ENCODE data around the gene TBC1D9. TPM values are rescaled to one million over a fixed set of nuclear protein-coding genes. Genes with fewer than 3 reads are reported as not detected.

The TBC1D9 gene
- total RNA-seq, 1 donor from 2014 or later = 25.5 TPM

DNA sequence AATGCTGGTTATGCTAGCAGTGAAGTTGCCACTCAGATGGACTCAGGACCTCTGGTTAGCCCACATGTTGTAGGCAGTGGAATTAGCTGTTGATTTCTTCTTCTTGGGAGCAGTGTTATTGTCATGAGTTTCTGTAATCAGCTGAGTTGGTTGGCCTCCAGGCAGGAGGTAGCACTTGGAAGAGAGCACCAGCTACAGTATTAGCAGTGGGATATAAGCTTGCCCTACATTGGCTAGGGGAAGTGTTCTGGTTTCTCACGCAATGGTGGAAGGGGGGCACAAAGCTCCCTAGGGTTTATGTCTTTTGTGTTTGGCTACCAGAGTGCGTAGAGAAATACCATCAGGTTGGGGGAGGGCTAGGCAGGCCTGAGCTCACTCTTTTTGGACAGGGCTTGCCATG lies 153.5 kb downstream of the TBC1D9 start:
- H3K27me3 ChIP-seq = no peaks in the 10 kb centered on the region
- TF ChIP-seq, protein P1, sequence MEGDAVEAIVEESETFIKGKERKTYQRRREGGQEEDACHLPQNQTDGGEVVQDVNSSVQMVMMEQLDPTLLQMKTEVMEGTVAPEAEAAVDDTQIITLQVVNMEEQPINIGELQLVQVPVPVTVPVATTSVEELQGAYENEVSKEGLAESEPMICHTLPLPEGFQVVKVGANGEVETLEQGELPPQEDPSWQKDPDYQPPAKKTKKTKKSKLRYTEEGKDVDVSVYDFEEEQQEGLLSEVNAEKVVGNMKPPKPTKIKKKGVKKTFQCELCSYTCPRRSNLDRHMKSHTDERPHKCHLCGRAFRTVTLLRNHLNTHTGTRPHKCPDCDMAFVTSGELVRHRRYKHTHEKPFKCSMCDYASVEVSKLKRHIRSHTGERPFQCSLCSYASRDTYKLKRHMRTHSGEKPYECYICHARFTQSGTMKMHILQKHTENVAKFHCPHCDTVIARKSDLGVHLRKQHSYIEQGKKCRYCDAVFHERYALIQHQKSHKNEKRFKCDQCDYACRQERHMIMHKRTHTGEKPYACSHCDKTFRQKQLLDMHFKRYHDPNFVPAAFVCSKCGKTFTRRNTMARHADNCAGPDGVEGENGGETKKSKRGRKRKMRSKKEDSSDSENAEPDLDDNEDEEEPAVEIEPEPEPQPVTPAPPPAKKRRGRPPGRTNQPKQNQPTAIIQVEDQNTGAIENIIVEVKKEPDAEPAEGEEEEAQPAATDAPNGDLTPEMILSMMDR (IDR thresholded peaks at IDR 0.05) = no peak
- H3K27ac ChIP-seq = no peak overlapping the region
- intact Hi-C loops (cut with DNase I) = no loop called here
- H3K9me3 ChIP-seq = no peaks in the 10 kb centered on the region
- H3K4me3 ChIP-seq = no peak overlapping the region
- H3K4me1 ChIP-seq = no peaks in the 10 kb centered on the region
- H3K36me3 ChIP-seq = no peaks in the 10 kb centered on the region
- no peak for DNase-seq (ENCODE audit: low spot score in 2 of 2)

DNA sequence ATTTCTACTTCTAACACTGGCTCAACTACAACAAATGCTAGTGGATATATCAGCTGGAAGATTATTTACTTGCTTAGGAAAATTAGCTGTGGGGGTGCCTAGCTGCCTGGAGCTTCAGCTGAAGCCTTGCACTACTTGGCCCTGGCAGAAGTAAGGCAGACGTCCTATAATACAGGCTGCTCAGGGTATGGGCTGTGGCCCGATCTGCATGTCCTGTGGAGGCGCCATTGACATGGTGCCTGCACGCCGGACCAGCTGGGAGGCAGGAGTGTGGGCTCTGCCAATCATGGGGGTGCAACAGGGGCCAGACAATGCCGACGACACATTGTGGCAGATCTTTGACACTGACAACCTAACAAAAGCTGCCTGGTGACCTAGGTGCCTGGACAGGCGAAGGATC lies 155.8 kb downstream of the TBC1D9 start:
- intact Hi-C loops (cut with DNase I) = no loop called here
- Histone ChIP-seq H3K36me3 (no peaks in the 10 kb centered on the region), H3K4me1 (no peaks in the 10 kb centered on the region), H3K27me3 (no peaks in the 10 kb centered on the region), H3K9me3 (no peaks in the 10 kb centered on the region), H3K27ac (no peak overlapping the region), H3K4me3 (no peak overlapping the region)
- no peak for DNase-seq (ENCODE audit: low spot score in 2 of 2)
- TF ChIP-seq, protein P1 (IDR thresholded peaks at IDR 0.05) = no peak

- intact Hi-C loops (cut with DNase I) = no loop called here
- Histone ChIP-seq H3K4me1 (no peaks in the 10 kb centered on the region), H3K36me3 (no peaks in the 10 kb centered on the region), H3K4me3 (no peak overlapping the region), H3K27ac (no peak overlapping the region), H3K27me3 (no peaks in the 10 kb centered on the region), H3K9me3 (no peaks in the 10 kb centered on the region)
- TF ChIP-seq, protein P1 (IDR thresholded peaks at IDR 0.05) = no peak
- DNase-seq (ENCODE audit: low spot score in 2 of 2) = no peak
These were observed 161.1 kb downstream of the TBC1D9 start for GRCh38 chr4:140595065-140595464.

- intact Hi-C loops (cut with DNase I) = no loop called here
- H3K27ac ChIP-seq = no peak overlapping the region
- no peaks in the 10 kb centered on the region for H3K27me3 ChIP-seq
- no peak overlapping the region for H3K4me3 ChIP-seq
- TF ChIP-seq, protein P1 (IDR thresholded peaks at IDR 0.05) = no peak
- H3K4me1 ChIP-seq = no peaks in the 10 kb centered on the region
- H3K36me3 ChIP-seq = no peaks in the 10 kb centered on the region
- H3K9me3 ChIP-seq = no peaks in the 10 kb centered on the region
- no peak for DNase-seq (ENCODE audit: low spot score in 2 of 2)
These were observed 171.7 kb downstream of the TBC1D9 start for GRCh38 chr4:140584439-140584838.

DNA sequence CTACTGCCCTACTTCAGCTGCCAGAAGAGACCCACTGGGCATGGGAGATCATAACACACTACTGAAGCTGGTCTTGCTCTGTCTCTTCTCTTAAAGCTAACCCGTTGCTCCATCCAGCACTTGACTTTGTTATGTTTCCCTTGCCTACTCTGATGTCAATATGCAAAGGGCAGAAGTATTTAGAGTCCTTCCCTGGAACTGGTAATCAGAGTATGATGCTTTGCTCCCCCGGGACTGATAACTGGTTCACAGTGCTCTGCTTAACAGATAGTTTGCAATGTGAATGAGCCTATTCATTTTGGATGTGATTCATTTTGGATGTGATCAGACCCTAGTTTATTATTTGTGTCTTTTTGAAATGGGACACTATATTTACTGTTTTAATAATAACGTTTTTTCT lies 175.1 kb downstream of the TBC1D9 start:
- intact Hi-C loops (cut with DNase I) = no loop called here
- Histone ChIP-seq H3K36me3 (no peaks in the 10 kb centered on the region), H3K27me3 (no peaks in the 10 kb centered on the region), H3K27ac (no peak overlapping the region), H3K9me3 (no peaks in the 10 kb centered on the region), H3K4me3 (no peak overlapping the region), H3K4me1 (no peaks in the 10 kb centered on the region)
- DNase-seq (ENCODE audit: low spot score in 2 of 2) = no peak
- TF ChIP-seq, protein P1 (IDR thresholded peaks at IDR 0.05) = no peak

GRCh38 chr4:140579278-140579677 lies 176.9 kb downstream of the TBC1D9 start:
- intact Hi-C loops (cut with DNase I) = no loop called here
- TF ChIP-seq, protein P1 (IDR thresholded peaks at IDR 0.05) = no peak
- no peak for DNase-seq (ENCODE audit: low spot score in 2 of 2)
- Histone ChIP-seq H3K27me3 (no peaks in the 10 kb centered on the region), H3K9me3 (no peaks in the 10 kb centered on the region), H3K4me1 (no peaks in the 10 kb centered on the region), H3K4me3 (no peak overlapping the region), H3K27ac (no peak overlapping the region), H3K36me3 (no peaks in the 10 kb centered on the region)
